ENCODE measurements around the gene ITGB7.

The ITGB7 gene

GRCh38 chr12:53190108-53190729 is 16.8 kb downstream of the ITGB7 start:
- Histone ChIP-seq H3K4me1 (ENCODE audit: control insufficient read depth in 1 of 2, insufficient read depth in 2 of 2, low read length in 2 of 2) (no peaks in the 10 kb centered on the region), H3K36me3 (ENCODE audit: control insufficient read depth in 1 of 2, insufficient read depth in 2 of 2, low read length in 2 of 2) (peaks cover 35 to 56% of the 10 kb centered on the region in 2 donors), H3K9me3 (ENCODE audit: control insufficient read depth in 1 of 2, low read length in 2 of 2) (no peaks in the 10 kb centered on the region)

GRCh38 chr12:53187145-53187899 is 19.7 kb downstream of the ITGB7 start:
- Histone ChIP-seq H3K9me3 (ENCODE audit: control insufficient read depth in 1 of 2, low read length in 2 of 2) (no peaks in the 10 kb centered on the region), H3K27me3 (ENCODE audit: control insufficient read depth in 1 of 2, insufficient read depth in 2 of 2, low read length in 2 of 2) (no peaks in the 10 kb centered on the region), H3K36me3 (ENCODE audit: control insufficient read depth in 1 of 2, insufficient read depth in 2 of 2, low read length in 2 of 2) (peaks cover 52 to 74% of the 10 kb centered on the region in 2 donors), H3K9ac (ENCODE audit: low read depth in 1 of 2, low read length in 2 of 2) (no peak overlapping the region), H3K4me1 (ENCODE audit: control insufficient read depth in 1 of 2, insufficient read depth in 2 of 2, low read length in 2 of 2) (peaks cover 10 to 16% of the 10 kb centered on the region in 2 donors), H3K4me3 (ENCODE audit: low read depth in 1 of 2, low read length in 2 of 2) (no peak overlapping the region), H3K27ac (ENCODE audit: low read depth, low read length) (no peak overlapping the region)

More at GRCh38 chr12:53190108-53190729, 16.8 kb downstream of the ITGB7 start:
- Histone ChIP-seq H3K9ac (ENCODE audit: low read depth in 1 of 2, low read length in 2 of 2) (no peak overlapping the region), H3K27me3 (ENCODE audit: control insufficient read depth in 1 of 2, insufficient read depth in 2 of 2, low read length in 2 of 2) (no peaks in the 10 kb centered on the region), H3K4me3 (ENCODE audit: low read depth in 1 of 2, low read length in 2 of 2) (no peak overlapping the region), H3K27ac (ENCODE audit: low read depth, low read length) (no peak overlapping the region)

GRCh38 chr12:53186745-53187144 is 20.3 kb downstream of the ITGB7 start:
- H3K36me3 ChIP-seq (ENCODE audit: control insufficient read depth in 1 of 2, insufficient read depth in 2 of 2, low read length in 2 of 2), result peaks cover 57 to 74% of the 10 kb centered on the region in 2 donors
- H3K4me1 ChIP-seq (ENCODE audit: control insufficient read depth in 1 of 2, insufficient read depth in 2 of 2, low read length in 2 of 2), result peaks cover 16 to 21% of the 10 kb centered on the region in 2 donors
- no peak overlapping the region for H3K27ac ChIP-seq (ENCODE audit: low read depth, low read length)
- H3K9ac ChIP-seq (ENCODE audit: low read depth in 1 of 2, low read length in 2 of 2), result no peak overlapping the region
- H3K9me3 ChIP-seq (ENCODE audit: control insufficient read depth in 1 of 2, low read length in 2 of 2), result no peaks in the 10 kb centered on the region
- no peak overlapping the region for H3K4me3 ChIP-seq (ENCODE audit: low read depth in 1 of 2, low read length in 2 of 2)
- no peaks in the 10 kb centered on the region for H3K27me3 ChIP-seq (ENCODE audit: control insufficient read depth in 1 of 2, insufficient read depth in 2 of 2, low read length in 2 of 2)

GRCh38 chr12:53185582-53186153 is 21.4 kb downstream of the ITGB7 start:
- Histone ChIP-seq H3K4me3 (ENCODE audit: low read depth in 1 of 2, low read length in 2 of 2) (no peak overlapping the region), H3K4me1 (ENCODE audit: control insufficient read depth in 1 of 2, insufficient read depth in 2 of 2, low read length in 2 of 2) (peaks cover 24 to 29% of the 10 kb centered on the region in 2 donors), H3K9me3 (ENCODE audit: control insufficient read depth in 1 of 2, low read length in 2 of 2) (no peaks in the 10 kb centered on the region), H3K9ac (ENCODE audit: low read depth in 1 of 2, low read length in 2 of 2) (no peak overlapping the region), H3K27me3 (ENCODE audit: control insufficient read depth in 1 of 2, insufficient read depth in 2 of 2, low read length in 2 of 2) (no peaks in the 10 kb centered on the region), H3K36me3 (ENCODE audit: control insufficient read depth in 1 of 2, insufficient read depth in 2 of 2, low read length in 2 of 2) (peaks cover 51 to 66% of the 10 kb centered on the region in 2 donors), H3K27ac (ENCODE audit: low read depth, low read length) (no peak overlapping the region)

- H3K4me1 ChIP-seq (ENCODE audit: control insufficient read depth in 1 of 2, insufficient read depth in 2 of 2, low read length in 2 of 2), result peaks cover 25 to 30% of the 10 kb centered on the region in 2 donors
- no peak overlapping the region for H3K27ac ChIP-seq (ENCODE audit: low read depth, low read length)
- H3K9me3 ChIP-seq (ENCODE audit: control insufficient read depth in 1 of 2, low read length in 2 of 2), result no peaks in the 10 kb centered on the region
- no peaks in the 10 kb centered on the region for H3K27me3 ChIP-seq (ENCODE audit: control insufficient read depth in 1 of 2, insufficient read depth in 2 of 2, low read length in 2 of 2)
- no peak overlapping the region for H3K9ac ChIP-seq (ENCODE audit: low read depth in 1 of 2, low read length in 2 of 2)
- no peak overlapping the region for H3K4me3 ChIP-seq (ENCODE audit: low read depth in 1 of 2, low read length in 2 of 2)
- H3K36me3 ChIP-seq (ENCODE audit: control insufficient read depth in 1 of 2, insufficient read depth in 2 of 2, low read length in 2 of 2), result peaks cover 51 to 66% of the 10 kb centered on the region in 2 donors
Observed at GRCh38 chr12:53184828-53185227, 22.2 kb downstream of the ITGB7 start.

GRCh38 chr12:53182903-53183302 is 24.1 kb downstream of the ITGB7 start:
- Histone ChIP-seq H3K9ac (ENCODE audit: low read depth in 1 of 2, low read length in 2 of 2) (peak overlapping the region in 1 of 2 donors; percentile 24), H3K9me3 (ENCODE audit: control insufficient read depth in 1 of 2, low read length in 2 of 2) (no peaks in the 10 kb centered on the region), H3K27me3 (ENCODE audit: control insufficient read depth in 1 of 2, insufficient read depth in 2 of 2, low read length in 2 of 2) (no peaks in the 10 kb centered on the region), H3K4me3 (ENCODE audit: low read depth in 1 of 2, low read length in 2 of 2) (peak overlapping the region; percentile 41 to 86), H3K4me1 (ENCODE audit: control insufficient read depth in 1 of 2, insufficient read depth in 2 of 2, low read length in 2 of 2) (peaks cover 28 to 37% of the 10 kb centered on the region in 2 donors), H3K36me3 (ENCODE audit: control insufficient read depth in 1 of 2, insufficient read depth in 2 of 2, low read length in 2 of 2) (peaks cover 48 to 55% of the 10 kb centered on the region in 2 donors), H3K27ac (ENCODE audit: low read depth, low read length) (no peak overlapping the region)

- no peak overlapping the region for H3K27ac ChIP-seq (ENCODE audit: low read depth, low read length)
- H3K4me3 ChIP-seq (ENCODE audit: low read depth in 1 of 2, low read length in 2 of 2), result peak overlapping the region; percentile 86 to 92
- peaks cover 39 to 45% of the 10 kb centered on the region in 2 donors for H3K36me3 ChIP-seq (ENCODE audit: control insufficient read depth in 1 of 2, insufficient read depth in 2 of 2, low read length in 2 of 2)
- no peak overlapping the region for H3K9ac ChIP-seq (ENCODE audit: low read depth in 1 of 2, low read length in 2 of 2)
- no peaks in the 10 kb centered on the region for H3K27me3 ChIP-seq (ENCODE audit: control insufficient read depth in 1 of 2, insufficient read depth in 2 of 2, low read length in 2 of 2)
- peaks cover 28 to 37% of the 10 kb centered on the region in 2 donors for H3K4me1 ChIP-seq (ENCODE audit: control insufficient read depth in 1 of 2, insufficient read depth in 2 of 2, low read length in 2 of 2)
- no peaks in the 10 kb centered on the region for H3K9me3 ChIP-seq (ENCODE audit: control insufficient read depth in 1 of 2, low read length in 2 of 2)
Observed at GRCh38 chr12:53181935-53182334, 25.1 kb downstream of the ITGB7 start.

GRCh38 chr12:53180931-53181645 is 26.0 kb downstream of the ITGB7 start:
- H3K27ac ChIP-seq (ENCODE audit: low read depth, low read length), result peak overlapping the region; percentile 94
- H3K27me3 ChIP-seq (ENCODE audit: control insufficient read depth in 1 of 2, insufficient read depth in 2 of 2, low read length in 2 of 2), result no peaks in the 10 kb centered on the region
- H3K4me3 ChIP-seq (ENCODE audit: low read depth in 1 of 2, low read length in 2 of 2), result peak overlapping the region; percentile 86 to 92
- H3K9me3 ChIP-seq (ENCODE audit: control insufficient read depth in 1 of 2, low read length in 2 of 2), result no peaks in the 10 kb centered on the region
- H3K9ac ChIP-seq (ENCODE audit: low read depth in 1 of 2, low read length in 2 of 2), result peak overlapping the region; percentile 85 to 87
- peaks cover 30 to 37% of the 10 kb centered on the region in 2 donors for H3K36me3 ChIP-seq (ENCODE audit: control insufficient read depth in 1 of 2, insufficient read depth in 2 of 2, low read length in 2 of 2)
- H3K4me1 ChIP-seq (ENCODE audit: control insufficient read depth in 1 of 2, insufficient read depth in 2 of 2, low read length in 2 of 2), result peaks cover 28 to 37% of the 10 kb centered on the region in 2 donors

GRCh38 chr12:53180220-53180930 is 26.7 kb downstream of the ITGB7 start, which contains the start of the genes CSAD and ZNF740:
Gene CSAD, minus strand, starts transcription at chr12:53180925. Its CDS starts 7,455 bp downstream, at chr12:53173470.
Gene ZNF740, plus strand, starts transcription at chr12:53180722. Its CDS starts 1,262 bp downstream, at chr12:53181984.
- H3K9ac ChIP-seq (ENCODE audit: low read depth in 1 of 2, low read length in 2 of 2), result peak within 1 kb of the TSS; percentile 85 to 93
- H3K4me3 ChIP-seq (ENCODE audit: low read depth in 1 of 2, low read length in 2 of 2), result peak within 1 kb of the TSS; percentile 86 to 92
- H3K36me3 ChIP-seq (ENCODE audit: control insufficient read depth in 1 of 2, insufficient read depth in 2 of 2, low read length in 2 of 2), result peaks cover 23 to 29% of the 10 kb centered on the region in 2 donors
- peak within 1 kb of the TSS; percentile 94 for H3K27ac ChIP-seq (ENCODE audit: low read depth, low read length)
- peaks cover 28 to 42% of the 10 kb centered on the region in 2 donors for H3K4me1 ChIP-seq (ENCODE audit: control insufficient read depth in 1 of 2, insufficient read depth in 2 of 2, low read length in 2 of 2)
- no peaks in the 10 kb centered on the region for H3K9me3 ChIP-seq (ENCODE audit: control insufficient read depth in 1 of 2, low read length in 2 of 2)
- H3K27me3 ChIP-seq (ENCODE audit: control insufficient read depth in 1 of 2, insufficient read depth in 2 of 2, low read length in 2 of 2), result no peaks in the 10 kb centered on the region
